Esophagus squamous epithelium (tissue), 4 donors: Measurements from ENCODE around the gene TRIM49B.
"Not testable (repeated sequence)": the region's sequence is repeated elsewhere in the genome, so short reads cannot be mapped to it uniquely, and the experiment has no call there.

Experiments
- POLR2A ChIP-seq, 4 donors: fragments of 450-650 bp; IDR thresholded peaks; one replicate each; pipeline ENCODE4 v1.6.1; 2017; ENCODE audit warnings: antibody characterized with exemption in 4 of 4, mild to moderate bottlenecking in 4 of 4, moderate library complexity in 3 of 4
- TF ChIP-seq, protein P1 (sequence below), 6 experiments: fragments of 450-650 bp in 4 of 6; fragments of 200-600 bp in 2 of 6; sonication (generic) in 2 of 6; IDR thresholded peaks; one replicate each; pipeline ENCODE4 v1.5.1; 2016 to 2019; ENCODE audit warnings: antibody characterized with exemption in 6 of 6, mild to moderate bottlenecking in 4 of 6, moderate library complexity in 4 of 6

DNA sequence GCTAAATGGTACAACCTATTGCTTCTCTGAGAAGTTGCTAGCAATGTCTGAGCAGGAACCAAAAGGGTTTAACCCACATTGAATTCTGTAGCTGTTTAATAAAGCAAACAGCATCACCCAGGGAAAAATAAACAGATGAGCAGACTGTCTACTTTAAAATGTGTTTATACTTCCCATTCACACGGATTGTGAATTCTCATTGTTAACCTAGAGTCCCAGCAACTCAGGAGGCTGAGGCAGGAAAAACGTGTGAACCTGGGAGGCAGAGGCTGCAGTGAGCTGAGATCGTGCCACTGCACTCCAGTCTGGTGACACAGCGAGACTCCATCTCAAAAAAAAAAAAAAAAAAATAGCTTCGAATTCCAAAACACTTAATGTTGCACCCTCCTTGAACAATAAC, 41.3 kb downstream of the TRIM49B start:
- TF ChIP-seq, protein P1, sequence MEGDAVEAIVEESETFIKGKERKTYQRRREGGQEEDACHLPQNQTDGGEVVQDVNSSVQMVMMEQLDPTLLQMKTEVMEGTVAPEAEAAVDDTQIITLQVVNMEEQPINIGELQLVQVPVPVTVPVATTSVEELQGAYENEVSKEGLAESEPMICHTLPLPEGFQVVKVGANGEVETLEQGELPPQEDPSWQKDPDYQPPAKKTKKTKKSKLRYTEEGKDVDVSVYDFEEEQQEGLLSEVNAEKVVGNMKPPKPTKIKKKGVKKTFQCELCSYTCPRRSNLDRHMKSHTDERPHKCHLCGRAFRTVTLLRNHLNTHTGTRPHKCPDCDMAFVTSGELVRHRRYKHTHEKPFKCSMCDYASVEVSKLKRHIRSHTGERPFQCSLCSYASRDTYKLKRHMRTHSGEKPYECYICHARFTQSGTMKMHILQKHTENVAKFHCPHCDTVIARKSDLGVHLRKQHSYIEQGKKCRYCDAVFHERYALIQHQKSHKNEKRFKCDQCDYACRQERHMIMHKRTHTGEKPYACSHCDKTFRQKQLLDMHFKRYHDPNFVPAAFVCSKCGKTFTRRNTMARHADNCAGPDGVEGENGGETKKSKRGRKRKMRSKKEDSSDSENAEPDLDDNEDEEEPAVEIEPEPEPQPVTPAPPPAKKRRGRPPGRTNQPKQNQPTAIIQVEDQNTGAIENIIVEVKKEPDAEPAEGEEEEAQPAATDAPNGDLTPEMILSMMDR (IDR thresholded peaks at IDR 0.05) = not testable (repeated sequence)
- TF ChIP-seq POLR2A (IDR thresholded peaks at IDR 0.05) = not testable (repeated sequence)
